NCI-H1092 treated with DMSO at 0.1 percent for 48 hours (cell line): ENCODE measurements around the gene TRPM5.

Experiments
- DNase-seq: peaks from one replicate; lab custom pipeline; 2025; lab: John Stamatoyannopoulos, UW

Gene TRPM5

DNA sequence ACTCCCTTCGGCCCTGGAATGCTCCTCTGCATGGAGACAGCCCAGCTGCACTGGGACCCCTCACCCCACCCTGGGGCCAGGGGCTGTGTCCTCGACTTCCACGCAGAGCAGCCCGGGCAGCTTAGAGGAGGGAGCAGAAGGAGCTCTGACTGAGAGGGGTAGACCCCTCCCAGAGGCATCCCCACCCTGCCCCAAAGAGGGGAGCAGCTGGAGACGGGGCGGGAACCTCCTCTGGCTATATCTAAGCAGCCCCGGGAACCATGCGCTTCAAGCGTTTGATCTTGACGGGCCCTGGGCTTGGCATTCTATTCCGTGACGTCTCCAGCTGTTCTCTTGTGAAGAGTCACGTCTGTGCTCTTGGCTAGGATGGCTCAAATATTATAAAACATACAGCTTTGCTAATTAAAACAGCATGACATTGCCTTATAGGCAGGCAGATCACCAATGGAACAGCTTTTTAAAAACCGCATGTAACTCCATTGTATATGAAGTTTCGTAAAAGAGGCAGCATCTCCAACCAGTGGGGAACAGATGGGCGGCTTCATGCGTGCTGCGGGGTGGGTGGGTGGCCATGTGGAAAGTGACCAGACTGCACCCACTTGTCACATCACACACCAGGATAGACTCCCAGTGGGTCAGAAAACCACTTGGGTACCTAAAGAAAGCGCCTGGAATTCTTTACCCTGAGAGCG lies 8.2 kb upstream of the TRPM5 start:
- DNase-seq: no peak

DNA sequence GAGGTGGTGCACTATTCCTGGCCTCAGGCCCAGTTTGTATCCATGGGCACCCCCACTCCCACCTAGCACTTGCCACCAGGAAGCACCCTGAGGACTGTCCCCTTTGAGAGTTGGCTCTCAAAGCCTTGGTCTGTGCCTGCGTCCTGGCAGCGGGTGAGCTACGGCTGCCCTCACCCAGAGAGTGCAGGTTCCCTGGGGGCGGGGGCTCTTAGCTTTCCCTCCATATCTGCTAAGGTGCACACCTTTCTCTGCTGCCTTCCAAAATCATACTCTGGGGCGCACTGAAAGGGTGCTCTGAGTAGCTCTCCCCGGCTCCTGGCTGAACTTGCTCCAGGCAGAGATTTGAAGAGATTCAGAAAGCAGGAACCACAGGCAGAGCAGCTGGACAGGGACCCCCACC lies 7.6 kb upstream of the TRPM5 start:
- no peak for DNase-seq

DNA sequence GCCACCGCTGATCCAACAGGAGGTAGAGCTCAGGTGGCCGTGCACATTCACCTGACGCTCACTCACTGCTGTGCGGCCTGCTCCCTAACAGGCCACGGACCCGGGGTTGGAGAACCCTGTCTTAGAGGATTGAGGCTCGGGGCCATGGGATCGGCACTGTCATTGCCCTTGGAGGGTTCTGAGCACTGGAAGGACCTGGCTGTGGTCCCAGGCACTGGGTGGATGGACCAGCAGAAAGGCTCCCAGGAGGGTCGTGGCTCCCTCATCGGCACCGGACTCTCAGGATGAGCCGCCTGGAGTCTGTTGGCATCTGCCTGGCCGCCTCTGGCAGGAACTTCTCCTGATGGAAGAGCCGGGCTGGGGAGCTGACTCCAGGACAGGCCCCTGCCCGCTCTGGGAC lies 7.0 kb upstream of the TRPM5 start:
- no peak for DNase-seq

DNA sequence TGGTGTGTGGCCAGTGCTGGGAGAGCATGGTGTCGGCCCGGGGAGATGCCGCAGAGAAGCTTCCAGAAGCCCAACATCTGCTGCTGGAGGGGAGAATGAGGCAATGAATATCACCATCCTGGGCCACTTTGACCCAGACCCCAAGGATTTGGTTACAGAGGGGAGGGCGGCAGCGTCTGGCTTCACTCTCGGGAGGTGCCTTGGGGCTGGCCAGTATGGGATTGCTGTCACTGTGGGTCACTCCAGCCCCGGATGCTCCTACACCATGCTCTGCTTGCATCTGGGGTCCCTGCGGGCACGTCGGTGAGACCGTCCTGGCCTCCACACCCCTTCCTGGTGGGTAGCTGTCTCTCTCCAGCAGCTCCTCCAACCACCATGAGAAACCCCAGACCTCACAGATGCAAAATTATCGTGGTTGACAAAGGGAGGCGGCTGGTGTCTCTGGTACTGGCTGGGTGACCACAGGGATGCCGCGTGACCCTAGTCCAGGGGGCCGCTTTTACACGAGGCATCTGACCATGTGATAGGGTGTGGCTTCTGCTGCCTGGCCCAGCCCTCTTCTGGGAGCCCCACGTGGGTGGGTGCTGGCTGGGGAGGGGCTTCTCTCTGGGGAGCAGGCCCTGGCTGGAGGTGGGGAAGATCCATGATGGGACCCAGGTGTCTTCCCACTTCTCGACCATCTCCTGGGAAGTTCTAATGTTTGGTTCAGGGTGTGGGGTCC lies 6.2 kb upstream of the TRPM5 start:
- no peak for DNase-seq

DNA sequence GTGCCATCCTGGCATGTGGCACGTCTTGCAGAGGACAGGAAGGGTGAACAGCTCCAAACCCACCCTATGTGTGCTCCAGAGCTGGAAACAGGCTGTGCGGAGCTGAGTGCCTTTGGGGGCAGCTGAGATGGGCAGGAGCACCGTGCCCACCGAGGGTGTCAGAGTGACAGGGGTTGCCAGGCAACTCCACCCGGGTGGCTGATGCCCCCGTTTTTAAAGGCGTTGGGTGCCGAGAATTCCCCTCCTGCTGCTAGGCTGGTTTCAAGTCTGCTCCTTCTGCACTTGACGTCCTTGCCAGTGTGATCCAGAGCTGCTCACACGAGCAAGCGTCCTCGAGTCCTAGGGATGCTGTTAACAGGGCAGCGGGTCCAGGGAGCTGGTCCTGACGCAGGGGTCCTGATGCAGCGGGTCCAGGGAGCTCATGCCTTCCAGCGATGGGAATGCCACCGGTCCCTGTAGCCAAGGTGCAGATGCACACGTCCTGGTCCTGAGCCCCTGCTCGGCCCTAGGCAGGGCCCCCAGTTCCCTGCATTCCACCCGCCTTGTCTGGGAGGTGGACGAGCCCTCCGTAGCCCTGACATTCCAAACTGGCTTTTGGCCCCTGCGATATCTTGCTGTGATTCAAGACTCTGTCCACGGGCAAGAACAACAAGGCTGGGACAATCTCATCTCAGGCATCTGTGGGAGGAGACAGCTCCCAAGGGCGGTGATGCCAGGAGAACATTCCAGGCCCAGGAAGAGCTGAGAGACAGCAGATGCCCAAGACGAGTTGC lies 5.4 kb upstream of the TRPM5 start:
- DNase-seq: no peak

DNA sequence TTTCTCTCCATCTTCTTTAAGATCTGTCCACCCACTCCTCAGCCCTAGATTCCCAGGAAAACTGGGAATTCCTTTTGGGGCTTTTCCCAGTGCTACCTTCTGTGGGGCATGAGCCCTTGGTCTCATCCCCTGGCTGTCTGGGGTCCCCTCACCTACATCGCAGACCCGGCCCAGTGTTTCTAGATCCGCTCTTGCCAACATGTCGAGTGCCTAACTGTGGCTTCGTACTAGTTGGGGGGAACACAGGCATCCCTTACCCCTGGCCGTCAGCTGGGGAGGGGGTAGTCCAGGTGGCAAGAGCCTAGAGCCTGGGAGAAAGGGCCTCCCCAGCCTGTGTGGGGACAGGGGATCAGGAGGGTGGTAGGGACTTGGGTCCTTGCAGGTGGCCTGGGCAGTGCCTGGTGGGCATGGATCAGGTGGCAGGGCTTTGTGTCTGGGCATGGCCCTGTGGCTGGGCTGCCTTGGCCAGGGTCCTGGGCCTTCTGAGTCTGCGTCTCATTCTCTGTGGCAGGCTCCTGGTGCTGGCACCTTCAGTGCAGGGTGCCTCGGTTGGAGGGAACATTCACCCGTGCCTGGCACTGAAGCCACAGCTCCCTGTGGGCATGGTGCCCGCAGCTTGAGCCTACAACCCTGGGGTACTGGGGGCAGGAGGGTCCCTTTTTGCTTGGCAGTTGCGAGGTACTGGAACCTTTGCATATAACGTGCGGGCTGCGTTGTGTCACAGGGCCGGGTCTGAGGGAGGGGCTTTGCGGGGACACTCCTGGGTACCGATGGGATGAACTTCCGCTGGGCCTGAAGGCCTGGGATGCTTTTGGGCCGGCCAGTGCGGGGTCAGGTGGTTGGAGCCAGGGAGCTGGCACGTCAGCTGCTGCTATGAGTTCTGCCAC lies 4.6 kb upstream of the TRPM5 start:
- no peak for DNase-seq

DNA sequence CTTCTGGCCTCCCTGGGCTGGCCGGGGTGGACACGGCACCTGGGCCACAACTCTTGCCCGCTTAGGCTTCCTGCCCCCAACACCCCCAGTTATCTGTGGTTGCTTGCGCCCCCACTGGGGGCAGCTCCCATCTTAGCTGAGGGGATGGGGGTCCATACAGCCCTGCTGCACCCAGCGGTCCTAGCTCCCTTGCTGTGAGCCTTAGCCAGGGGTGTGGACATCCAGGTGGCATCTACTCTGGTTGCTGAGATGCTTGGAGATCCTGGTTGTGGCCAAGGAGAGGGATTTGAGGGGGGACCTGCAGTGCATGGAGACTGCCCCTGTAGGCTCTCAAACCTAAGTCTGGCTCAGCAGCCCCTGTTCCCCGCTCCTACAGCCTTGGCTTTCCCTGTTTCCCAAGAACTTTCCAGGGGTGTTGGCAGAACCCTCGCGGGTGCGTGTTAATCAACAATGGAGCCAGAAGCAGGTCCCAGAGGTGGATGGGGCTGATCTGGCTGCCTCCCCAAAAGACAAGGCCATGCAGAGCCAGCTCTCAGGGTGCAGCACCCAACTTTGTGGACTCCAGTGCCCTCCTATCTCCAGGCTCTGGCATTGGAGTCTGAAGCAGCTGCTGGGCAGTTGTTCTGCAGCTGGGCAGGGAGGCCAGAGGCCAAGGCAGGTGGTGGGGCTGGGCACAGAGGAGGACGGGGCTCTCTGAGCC lies 3.8 kb upstream of the TRPM5 start:
- no peak for DNase-seq

DNA sequence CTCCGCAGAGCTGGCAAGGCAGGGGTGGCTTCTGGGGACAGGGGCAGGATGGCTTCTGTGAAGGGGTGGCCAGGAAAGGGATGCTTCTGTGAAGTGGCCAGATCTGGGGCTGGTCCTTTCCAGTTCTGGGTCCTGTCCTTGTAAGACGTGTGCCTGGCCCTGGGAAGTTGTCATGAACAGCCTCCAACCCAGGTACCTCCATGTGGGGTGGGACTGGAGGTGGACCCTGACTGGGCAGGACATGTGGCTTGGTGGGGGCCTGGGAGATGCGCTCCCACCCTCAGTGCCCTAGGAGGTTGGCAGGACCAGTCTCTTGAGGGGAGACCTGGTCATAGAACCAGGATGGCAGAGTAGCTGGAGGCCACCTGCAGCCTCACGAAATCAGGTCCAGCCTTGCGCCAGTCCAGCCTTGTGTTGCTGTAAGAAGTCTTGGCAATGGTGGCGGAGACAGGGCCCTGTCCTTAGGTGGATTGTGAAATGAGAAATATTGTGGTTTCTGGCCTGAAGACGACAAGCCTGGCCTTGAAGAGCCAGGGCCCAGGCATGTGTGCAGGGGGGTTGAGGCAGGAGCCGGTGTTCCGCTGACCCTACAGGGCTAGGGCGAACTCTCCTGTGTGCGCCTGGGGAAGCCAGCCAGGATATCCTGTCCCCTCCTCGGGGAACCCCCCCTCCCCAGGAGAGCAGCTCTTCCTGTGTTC lies 3.1 kb upstream of the TRPM5 start:
- DNase-seq: no peak

DNA sequence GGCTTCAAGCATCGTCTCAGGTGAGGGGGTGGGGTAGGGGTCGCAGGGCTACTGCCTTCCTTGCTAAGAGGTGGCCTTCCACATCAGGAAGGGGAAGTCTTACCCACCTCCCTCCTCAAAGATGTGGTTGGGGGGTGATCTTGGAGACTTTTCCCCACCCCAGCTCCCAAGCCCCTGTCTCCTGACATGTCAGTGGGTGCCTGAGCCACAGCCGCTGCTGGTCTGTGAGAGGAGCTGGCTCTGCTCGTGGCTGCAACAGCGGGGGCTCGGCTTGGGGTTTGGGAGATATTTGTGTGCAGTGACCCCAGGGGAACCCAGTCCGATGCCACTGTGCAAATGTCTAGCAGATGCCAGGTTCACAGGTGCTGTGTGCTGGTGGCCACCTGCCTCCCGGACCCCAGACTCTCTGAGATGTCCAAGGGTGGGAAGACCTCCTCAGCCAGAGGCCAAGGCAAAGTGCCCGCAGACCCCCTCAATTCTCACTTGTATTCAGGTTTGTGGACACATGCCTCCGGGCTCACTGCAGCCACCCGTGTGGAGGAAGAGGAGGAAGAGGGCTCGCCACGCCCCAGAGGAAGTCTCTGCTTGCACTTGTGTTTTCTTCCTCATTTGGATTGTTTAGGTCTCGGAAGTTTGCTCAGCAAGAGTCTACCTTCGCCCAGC lies 2.4 kb upstream of the TRPM5 start:
- no peak for DNase-seq

DNA sequence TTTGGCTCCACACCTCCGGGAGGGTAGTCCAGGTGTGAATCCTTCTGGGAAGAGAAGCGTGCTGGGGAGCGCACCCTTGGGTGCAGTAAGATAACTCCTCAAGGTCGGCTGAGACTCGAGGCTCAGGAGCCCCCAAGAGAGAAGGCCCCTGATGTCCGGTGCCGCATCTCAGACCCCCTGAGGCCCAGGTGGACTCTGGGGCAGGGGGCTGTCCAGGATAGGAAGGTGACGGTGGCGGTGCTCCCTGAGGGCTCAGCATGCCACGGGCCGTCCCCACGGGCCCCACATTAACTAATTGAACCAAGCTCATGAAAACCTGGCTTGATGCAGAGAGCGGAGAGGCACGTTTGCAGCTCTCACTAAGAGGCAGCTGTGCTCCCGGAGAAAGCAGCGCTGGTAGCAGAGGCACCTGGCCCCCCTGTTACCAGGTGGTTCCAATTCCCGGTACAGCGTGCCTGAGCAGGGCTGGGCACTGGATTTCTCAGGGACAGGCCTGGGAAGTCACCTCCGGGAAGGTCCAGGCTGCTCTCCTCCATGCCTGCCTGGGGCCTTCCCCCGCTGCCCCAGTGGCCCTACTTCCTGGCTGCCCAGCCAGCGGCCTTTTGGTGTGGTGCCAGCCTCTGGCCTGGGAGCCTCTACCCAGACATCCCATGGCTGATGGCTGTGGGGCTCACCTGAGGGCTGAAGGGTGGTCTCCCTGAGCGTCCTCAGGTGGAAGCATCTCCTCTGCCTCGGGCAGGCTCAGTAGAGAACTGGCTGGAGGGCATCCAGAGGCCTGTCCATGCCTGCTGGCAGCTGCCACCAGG lies 1.6 kb upstream of the TRPM5 start:
- no peak for DNase-seq

DNA sequence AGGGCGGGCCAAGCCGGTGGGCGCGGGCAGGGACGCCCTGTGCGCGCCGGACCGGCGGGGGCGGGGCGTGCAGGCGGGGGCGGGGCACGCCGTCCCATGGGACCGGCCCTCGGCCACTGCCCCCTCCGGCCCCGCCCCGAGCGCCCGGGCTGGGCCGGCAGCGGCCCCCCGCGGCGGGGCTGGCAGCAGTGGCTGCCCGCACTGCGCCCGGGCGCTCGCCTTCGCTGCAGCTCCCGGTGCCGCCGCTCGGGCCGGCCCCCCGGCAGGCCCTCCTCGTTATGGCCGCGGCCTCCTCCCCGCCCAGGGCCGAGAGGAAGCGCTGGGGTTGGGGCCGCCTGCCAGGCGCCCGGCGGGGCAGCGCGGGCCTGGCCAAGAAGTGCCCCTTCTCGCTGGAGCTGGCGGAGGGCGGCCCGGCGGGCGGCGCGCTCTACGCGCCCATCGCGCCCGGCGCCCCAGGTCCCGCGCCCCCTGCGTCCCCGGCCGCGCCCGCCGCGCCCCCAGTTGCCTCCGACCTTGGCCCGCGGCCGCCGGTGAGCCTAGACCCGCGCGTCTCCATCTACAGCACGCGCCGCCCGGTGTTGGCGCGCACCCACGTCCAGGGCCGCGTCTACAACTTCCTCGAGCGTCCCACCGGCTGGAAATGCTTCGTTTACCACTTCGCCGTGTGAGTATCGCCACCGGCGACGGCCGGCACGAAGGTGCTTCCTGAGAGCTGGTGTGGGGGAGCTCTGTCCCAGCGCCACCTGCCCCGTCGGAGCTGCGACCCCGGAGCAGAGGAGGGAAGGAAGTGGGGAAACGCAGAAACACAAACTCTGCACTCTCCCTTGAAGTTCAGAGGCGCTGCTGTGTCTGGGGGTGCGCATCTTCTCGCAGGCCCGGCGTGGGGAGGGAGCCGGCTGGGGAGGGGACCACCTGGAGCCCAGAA lies 769 bp upstream of the TRPM5 start, which contains the start of gene KCNQ1:
Gene KCNQ1, plus strand, starts transcription at position 188 of the 925 bp plus-strand sequence. Its CDS starts 91 bp downstream, at position 279.
- no peak for DNase-seq

DNA sequence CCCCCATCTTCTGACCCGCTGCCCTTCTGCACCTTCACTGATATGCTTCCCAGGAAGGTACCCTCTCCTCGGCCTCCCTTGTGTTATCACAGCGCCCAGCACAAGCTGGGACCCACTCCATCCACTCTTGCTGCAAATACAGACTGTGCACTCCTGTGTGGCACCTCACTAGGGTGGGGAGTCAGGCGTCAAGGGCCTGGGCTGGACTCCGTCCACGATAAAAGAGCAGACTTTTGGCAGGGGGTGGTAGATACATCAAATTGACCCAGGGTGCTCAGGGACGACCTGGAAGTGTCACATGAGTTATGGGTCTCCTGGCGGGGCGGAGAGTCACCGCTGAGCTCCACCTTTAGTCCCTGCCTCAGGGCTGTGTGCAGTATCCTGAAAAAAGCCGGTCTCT lies 908 bp downstream of the TRPM5 start:
- DNase-seq: no peak

DNA sequence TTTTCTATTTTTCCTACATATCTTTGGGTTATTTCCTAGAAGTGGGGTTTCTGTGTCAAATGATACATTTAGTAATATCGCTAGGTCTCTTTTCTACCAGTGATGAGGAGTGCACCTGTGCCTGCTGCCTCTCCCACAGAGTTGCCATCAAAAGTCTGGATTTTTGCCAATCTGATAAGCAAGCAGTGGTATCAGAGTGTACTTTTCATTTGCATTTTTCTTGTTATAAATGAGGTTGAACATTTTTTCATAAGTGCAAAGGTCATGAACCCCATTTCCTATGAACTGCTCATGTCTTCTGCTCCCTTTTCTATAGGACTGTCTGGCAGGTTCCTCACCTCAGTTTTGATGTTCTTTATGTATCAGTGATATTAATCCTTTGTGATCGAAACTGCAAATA lies 1.7 kb downstream of the TRPM5 start:
- no peak for DNase-seq

DNA sequence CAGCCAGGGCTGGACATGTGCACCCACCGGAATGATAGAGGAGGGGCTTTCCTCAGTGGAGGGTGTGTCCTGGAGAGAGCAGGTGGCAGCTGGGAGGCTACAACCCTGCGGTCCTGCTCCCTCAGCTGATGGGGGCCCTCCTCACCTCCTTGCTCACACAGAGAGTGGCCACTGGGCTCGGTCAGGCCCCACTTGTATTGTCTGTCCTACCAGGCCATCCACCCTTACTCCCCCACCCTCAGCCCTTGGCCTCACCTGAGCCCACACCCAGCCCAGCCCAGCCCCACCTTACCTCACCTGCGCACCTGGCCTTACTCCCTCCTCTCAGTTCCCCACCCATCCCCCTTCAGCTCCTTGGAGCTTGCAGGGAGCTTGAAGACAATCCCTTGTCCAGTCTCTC lies 3.1 kb downstream of the TRPM5 start:
- no peak for DNase-seq

DNA sequence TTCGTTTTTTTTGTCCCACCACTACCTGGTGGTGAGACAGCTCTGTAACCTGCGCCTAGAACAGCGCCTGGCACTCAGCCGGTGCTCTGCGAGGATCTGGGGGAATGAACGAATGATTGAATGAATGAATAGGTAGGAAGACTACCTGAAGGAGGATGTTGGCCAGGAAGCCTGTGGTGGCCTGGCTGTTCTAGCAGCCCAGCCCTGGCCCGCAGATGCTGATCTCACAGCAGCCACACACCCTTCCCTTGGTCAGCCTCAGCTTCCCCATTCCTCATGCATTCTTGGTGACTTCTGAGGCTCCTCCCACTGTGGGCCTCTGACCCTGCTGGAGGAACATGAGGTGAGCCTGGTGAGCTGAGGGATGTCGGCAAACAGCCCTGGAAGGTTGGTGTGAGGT lies 3.7 kb downstream of the TRPM5 start:
- DNase-seq: no peak

DNA sequence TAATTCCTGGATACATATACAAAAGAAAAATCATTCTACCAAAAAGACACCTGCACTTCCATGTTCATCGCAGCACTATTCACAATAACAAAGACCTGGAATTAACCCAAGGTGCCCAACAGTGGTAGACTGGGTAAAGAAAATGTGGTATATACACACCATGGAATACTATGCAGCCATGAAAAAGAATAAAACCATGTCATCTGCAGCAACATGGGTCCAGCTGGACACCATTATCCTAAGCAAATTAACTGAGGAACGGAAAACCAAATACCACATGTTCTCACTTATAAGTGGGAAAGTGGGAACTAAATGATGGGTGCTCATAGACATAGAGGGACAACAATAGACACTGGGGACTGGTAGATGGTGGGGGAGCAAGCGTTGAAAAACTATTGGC lies 4.5 kb downstream of the TRPM5 start:
- DNase-seq: no peak

DNA sequence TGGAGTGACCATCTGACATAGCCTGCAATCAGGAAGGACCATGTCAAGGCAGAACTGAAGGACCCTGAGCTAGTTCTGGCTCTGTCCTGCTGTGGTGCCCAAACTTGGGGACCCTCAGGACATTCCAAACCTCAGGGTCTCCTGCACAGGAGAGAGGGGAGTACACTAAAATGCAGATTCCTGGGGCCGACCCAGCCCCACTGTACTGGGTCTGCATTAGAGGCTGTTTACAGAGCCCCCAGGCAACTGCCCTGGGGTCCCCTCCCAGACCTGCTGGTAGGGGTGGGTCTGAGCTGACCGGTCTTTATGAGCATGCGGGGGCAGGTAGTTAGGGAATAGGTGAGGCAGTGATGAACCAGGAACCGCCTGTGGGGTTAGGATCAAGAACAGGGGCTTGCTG lies 6.8 kb downstream of the TRPM5 start:
- DNase-seq: no peak

DNA sequence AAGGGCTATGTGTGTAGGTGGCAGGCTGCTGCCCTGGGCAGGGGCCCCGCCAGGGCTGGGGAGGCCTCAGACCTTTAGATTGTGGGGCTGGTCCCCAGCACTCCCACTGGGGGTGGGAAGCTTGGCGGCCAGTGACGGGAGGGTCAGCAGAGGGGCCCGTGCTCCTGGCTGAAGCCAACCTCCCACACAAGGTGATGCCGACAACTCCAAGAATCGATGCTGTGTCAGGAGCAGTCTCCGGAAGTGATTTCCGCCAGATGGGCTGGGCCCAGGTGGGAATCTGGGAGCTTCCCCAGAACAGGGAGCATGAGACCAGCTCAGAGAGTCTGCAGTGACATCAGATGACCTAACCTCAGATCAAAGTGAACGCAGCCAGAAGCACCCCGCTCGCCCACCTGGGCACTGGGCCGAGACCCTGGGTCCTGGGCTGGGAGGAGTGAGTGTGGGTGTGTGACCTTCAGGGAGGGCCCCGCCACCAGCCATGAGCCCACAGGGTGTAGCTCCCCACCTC lies 7.7 kb downstream of the TRPM5 start:
- DNase-seq: no peak
